Urothelium cell line (cell line): ENCODE measurements around the gene LPGAT1.
"Not testable (repeated sequence)": the region's sequence is repeated elsewhere in the genome, so short reads cannot be mapped to it uniquely, and the experiment has no call there.

Experiments used
- DNase-seq: peaks from one replicate; pipeline ENCODE4 v3.0.0; 2011; ENCODE audit warnings: low spot score, mixed read lengths
- FAIRE-seq: peaks from 2 replicates; lab custom pipeline; 2011; peaks lifted over from hg19 to GRCh38; lab: Jason Lieb, UNC

Gene LPGAT1

DNA sequence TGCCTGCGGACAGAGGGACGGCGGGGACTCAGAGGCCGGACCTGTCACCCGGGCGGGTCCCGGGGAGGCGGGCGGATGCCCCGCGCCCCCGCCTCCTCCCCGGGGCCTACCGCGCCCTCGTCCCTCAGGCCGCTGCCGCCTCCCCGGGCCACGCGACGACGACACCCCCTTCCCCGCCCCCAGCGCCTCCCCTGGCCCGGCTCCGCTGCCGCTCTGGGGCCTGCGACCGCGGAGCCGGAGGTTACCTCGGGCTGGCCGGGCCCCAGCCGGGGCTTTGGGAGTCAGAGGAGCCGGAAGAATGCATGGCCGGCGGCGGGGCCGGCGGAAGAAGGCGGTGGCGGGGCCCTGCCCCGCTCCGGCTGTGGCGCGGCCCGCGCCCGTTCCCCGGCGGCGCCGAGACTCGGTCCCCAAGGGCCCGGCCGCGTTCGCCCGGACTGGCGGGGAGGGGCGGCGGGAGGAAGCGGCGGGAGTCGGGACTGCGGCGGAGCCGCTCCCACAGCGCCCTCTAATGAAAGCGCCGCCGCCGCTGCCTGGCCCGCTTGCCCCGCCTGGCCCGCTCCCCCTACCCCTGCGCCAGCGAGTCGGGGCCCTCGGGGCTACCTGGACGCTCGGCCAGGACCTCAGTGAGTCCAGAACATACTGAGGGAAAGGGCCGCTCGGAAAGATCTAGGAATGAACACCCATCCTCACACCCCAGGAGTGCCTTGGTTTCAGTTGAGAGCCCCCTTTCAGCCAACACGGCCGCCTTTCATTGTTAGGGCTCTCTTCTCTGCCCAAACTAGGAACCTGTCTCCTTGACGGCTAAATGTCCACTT lies at the start of gene LPGAT1:
LPGAT1 (minus strand) TSS at position 436 of the 815 bp plus-strand sequence. CDS start 1,467 bp downstream, outside the sequence.
- FAIRE-seq (no peak), DNase-seq (peak; percentile 90)

GRCh38 chr1:211879475-211879874 lies 48.9 kb upstream of the LPGAT1 start:
- FAIRE-seq = no peak
- no peak for DNase-seq

DNA sequence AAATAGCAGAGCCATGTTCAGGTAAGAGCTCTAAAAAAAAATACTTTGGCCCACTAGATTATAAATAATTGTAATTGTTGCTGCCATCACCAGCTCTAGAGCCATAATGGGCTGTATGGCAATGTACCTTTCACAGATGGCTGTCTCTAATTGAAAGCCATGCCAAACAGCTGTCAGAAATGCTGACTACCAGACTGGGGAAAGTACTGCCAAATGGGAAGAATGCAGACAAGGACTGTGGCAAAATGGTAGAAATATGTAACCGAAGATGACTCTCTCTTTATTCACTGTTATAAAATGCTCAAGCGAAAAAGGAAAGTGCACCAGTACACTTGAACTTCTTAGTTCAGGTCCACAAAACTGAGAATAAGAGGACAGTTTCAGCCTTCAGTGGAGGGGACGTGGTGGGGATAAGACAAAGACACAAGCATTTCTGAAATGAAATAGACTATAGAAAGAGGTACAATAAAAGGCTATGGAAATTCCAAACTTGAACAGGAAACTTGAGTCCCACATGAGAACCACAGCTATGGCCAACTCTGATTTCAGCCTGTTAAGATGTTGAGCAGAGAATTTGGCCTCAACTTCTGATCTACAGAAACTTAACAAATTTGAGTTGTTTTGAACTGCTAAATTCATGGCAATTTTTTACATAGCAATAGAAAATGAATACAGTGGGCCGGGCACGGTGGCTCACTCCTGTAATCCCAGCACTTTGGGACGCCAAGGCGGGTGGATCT lies 46.5 kb upstream of the LPGAT1 start:
- DNase-seq = no peak
- FAIRE-seq = no peak

- DNase-seq = no peak
- FAIRE-seq = no peak
Measured at GRCh38 chr1:211875541-211875940, 45.0 kb upstream of the LPGAT1 start.

GRCh38 chr1:211874521-211875347 lies 44.2 kb upstream of the LPGAT1 start:
- FAIRE-seq = no peak
- DNase-seq = no peak

- FAIRE-seq, DNase-seq: not testable (repeated sequence)
Measured at GRCh38 chr1:211873731-211874130, 43.2 kb upstream of the LPGAT1 start.

DNA sequence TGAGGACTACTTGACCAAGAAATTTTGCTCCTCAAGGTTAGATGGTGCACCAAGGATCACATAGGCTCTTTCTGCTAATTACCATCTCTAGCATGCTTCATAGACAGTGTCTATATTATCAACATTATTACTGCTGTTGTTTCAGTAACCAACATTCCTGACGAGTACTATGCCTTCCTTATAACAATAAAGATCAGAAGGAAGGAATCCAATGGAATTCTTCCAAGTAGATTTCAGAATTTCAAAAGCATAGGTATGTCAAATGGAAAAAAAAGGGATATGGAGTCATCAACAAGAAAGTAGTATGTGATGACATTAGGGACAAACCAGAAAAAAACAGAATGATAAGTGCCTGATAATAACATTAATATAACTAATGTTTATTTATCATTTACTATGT lies 39.6 kb upstream of the LPGAT1 start:
- DNase-seq (no peak), FAIRE-seq (no peak)

GRCh38 chr1:211865180-211865579 lies 34.6 kb upstream of the LPGAT1 start:
- no peak for FAIRE-seq
- DNase-seq = no peak

DNA sequence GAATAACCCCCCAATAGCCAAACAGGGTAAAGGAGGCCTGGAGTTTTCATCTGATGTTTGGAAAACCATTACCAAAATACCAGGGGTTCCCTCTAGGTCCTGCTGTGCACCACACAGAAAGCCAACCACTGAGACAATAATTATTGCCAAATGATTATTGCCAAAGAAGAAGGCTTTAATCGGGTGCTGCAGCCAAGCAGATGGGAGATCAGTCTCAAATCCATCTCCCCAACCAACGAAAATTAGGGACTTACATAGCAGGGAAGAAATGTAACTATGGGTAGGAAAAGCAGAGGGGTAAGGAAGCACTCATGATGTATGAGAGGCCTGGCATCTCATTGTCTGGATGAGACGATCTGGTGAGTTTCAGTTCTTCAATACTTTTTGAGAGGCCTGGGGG lies 28.8 kb upstream of the LPGAT1 start:
- no peak for DNase-seq
- FAIRE-seq = no peak

- FAIRE-seq (no peak), DNase-seq (no peak)
Measured at GRCh38 chr1:211851174-211851573, 20.6 kb upstream of the LPGAT1 start.

- no peak for FAIRE-seq
- no peak for DNase-seq
Measured at GRCh38 chr1:211843507-211844298, 13.1 kb upstream of the LPGAT1 start.

GRCh38 chr1:211843018-211843417 lies 12.5 kb upstream of the LPGAT1 start:
- FAIRE-seq (no peak), DNase-seq (no peak)

DNA sequence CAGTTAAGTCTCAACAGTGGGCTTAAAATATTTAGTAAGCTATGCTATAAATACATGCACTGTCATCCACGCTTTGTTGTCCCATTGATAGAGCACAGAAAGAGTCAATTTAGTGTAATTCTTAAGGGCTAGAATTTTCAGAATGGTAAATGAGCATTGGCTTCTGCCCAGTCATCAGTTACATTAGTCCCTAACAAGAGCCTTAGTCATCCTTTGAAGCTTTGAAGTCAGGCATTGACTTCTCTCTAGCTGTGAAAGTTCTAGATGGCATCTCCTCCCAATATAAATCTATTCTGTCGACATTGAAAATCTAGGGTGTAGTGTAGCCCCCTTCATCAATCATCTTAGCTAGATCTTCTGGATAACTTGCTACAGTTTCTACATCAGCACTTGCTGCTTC lies 12.0 kb upstream of the LPGAT1 start:
- FAIRE-seq (no peak), DNase-seq (no peak)

GRCh38 chr1:211839106-211839505 lies 8.5 kb upstream of the LPGAT1 start:
- DNase-seq = no peak

DNA sequence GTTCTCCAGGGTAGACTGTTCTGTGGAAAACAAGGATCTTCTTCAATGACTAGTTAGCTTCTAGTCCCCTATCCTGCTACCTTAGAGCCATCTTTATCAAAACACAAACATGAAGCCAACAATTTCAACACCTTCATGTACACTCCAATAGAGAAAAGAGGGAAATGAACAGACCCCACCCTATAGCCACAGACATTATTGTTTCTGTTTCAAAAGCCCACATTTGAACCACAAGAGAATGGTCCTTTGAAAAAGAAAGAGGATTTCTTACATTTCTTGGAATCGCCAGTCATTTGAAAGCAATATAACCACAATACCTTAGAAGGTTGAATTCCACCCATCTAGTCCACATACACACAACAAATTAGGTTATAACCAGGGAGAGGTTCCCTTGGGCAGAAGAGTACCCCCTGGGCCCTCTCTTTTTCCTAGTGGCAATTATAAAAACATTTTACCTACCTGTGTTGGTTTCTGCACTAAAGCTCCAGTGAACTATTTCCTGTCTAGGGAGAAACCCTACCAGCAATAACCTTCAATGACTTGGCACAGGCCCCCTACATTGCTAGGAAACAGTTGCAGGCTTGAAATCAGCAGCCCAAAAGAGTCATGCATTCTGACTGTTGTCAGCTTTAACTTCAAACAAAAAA lies 2.7 kb upstream of the LPGAT1 start:
- FAIRE-seq (no peak), DNase-seq (no peak)

More at GRCh38 chr1:211839106-211839505, 8.5 kb upstream of the LPGAT1 start:
- FAIRE-seq = no peak

- no peak for FAIRE-seq
Measured at GRCh38 chr1:211832661-211833060, 2.1 kb upstream of the LPGAT1 start.

DNA sequence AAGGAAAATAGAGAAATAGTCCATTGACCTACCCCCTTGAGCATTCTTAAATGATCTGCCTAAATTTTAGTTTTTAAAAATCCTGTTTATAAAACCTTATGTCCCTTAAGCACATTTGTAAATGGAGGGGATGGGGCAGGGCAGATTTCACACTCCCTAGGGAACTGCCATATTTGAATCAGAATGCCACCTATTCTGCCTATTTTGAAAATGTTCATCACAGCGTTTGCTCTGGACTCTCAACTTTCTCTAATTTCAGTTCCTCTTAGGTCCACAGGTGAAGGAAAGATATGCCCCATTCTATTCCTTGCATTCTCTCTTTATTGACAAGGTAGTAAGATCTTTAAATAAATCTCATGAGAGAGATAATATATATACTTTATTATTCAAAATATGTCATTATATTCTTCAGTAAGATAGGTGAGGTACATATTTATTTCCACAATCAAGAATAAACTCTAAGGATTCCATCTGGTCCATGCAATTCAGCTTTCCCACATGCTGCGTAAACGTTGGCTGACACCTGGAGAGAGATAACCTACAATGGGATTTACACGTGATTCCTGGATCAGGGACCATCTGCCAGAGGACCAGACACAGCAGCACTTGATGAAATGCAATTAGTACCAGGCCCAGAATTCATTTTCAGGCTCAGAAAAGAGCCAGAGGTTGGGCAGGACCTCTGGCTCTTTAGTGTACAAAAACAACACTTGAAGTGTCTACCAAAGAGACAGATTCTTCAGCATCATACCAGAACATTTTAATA lies 1.2 kb upstream of the LPGAT1 start:
- DNase-seq = no peak

More at GRCh38 chr1:211832661-211833060, 2.1 kb upstream of the LPGAT1 start:
- no peak for DNase-seq

GRCh38 chr1:211830055-211830327 lies 572 bp downstream of the LPGAT1 start:
- DNase-seq = no peak
- FAIRE-seq = no peak

More for the DNA sequence above, 1.2 kb upstream of the LPGAT1 start:
- no peak for FAIRE-seq

DNA sequence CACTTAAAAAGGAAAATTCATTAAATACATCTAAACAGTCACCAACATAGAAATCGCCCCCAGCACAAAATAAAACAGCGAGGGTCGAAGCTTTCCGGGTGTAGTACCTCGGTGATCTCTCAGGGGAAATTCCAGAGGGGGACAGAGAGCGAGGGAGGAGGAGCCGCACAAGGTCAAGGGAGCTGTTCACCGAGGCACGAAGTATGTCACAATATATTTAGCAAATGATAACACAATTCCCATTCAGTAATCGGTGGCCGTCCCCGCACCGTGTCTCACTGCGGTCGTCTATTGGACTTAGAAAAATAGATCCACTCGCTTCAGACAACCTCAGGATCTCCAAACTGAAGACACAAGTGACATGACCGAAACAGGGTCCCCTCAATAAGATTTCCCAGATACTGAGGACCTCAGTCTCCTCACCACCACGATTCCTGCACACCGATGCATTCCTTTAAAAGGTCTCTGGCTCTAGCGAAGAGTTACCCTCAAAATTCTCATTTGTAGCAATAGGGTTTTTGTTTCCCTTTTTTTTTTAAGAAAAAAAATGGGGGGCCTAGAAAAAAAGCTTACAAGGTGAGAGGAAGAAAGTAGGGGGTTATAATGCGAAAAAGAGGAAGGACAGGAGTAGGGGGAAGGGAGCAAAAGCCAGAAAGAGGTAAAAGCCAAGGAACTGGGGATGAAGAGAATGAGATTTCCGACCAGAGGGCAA lies 1.1 kb downstream of the LPGAT1 start:
- FAIRE-seq = no peak
- peak; percentile 60 for DNase-seq
